GM19238 (cell line): Measurements from ENCODE around the gene TSPOAP1.

Experiments used
- DNase-seq: peaks from one replicate; pipeline ENCODE4 v3.0.0; 2011; ENCODE audit warnings: low spot score; ENCODE audit not compliant: insufficient read length

Gene TSPOAP1

GRCh38 chr17:58328195-58329034, at the start of gene TSPOAP1:
Gene TSPOAP1 (minus strand): TSS chr17:58328795. CDS start chr17:58327920, 875 bp downstream.
- DNase-seq: peak; percentile 83

GRCh38 chr17:58377661-58378060, 49.1 kb upstream of the TSPOAP1 start:
- DNase-seq: no peak

- no peak for DNase-seq
These were observed 48.6 kb upstream of the TSPOAP1 start for GRCh38 chr17:58377093-58377601.

GRCh38 chr17:58376472-58377000, 47.9 kb upstream of the TSPOAP1 start:
- no peak for DNase-seq

GRCh38 chr17:58375811-58376210, 47.2 kb upstream of the TSPOAP1 start:
- no peak for DNase-seq

GRCh38 chr17:58375256-58375655, 46.7 kb upstream of the TSPOAP1 start:
- DNase-seq: no peak

- no peak for DNase-seq
These were observed 45.3 kb upstream of the TSPOAP1 start for GRCh38 chr17:58373923-58374322.

GRCh38 chr17:58373003-58373402, 44.4 kb upstream of the TSPOAP1 start:
- no peak for DNase-seq

- DNase-seq: no peak
These were observed 42.8 kb upstream of the TSPOAP1 start for GRCh38 chr17:58371300-58371950.

GRCh38 chr17:58370716-58371115, 42.1 kb upstream of the TSPOAP1 start:
- no peak for DNase-seq

GRCh38 chr17:58370309-58370708, 41.7 kb upstream of the TSPOAP1 start:
- DNase-seq: no peak

- no peak for DNase-seq
These were observed 40.8 kb upstream of the TSPOAP1 start for GRCh38 chr17:58369214-58370031.

GRCh38 chr17:58368860-58369213, 40.2 kb upstream of the TSPOAP1 start:
- no peak for DNase-seq

- DNase-seq: no peak
These were observed 38.9 kb upstream of the TSPOAP1 start for GRCh38 chr17:58367461-58367860.

GRCh38 chr17:58365980-58366595, 37.5 kb upstream of the TSPOAP1 start:
- no peak for DNase-seq

GRCh38 chr17:58365185-58365979, 36.8 kb upstream of the TSPOAP1 start:
- no peak for DNase-seq

GRCh38 chr17:58364270-58364942, 35.8 kb upstream of the TSPOAP1 start:
- no peak for DNase-seq

GRCh38 chr17:58363457-58364185, 35.0 kb upstream of the TSPOAP1 start:
- DNase-seq: no peak
